HEK293T (cell line): ENCODE results near the gene CD2AP.
A peak's percentile ranks its signal among the peaks of the same experiment; 100 is the strongest.

ENCODE experiments used
- CTCF ChIA-PET: fragments of 350-600 bp; formaldehyde crosslinking; extraction: SDS; loops from one replicate; lab custom pipeline; 2021; ENCODE audit warnings: antibody characterized with exemption, inconsistent platforms; lab: Yijun Ruan, JAX
- POLR2A ChIA-PET: fragments of 350-600 bp; formaldehyde crosslinking; extraction: SDS; loops from one replicate; lab custom pipeline; 2020; ENCODE audit warnings: antibody characterized with exemption, inconsistent platforms; lab: Yijun Ruan, JAX
- DNase-seq: peaks from one replicate; pipeline ENCODE4 v3.0.0; 2012; ENCODE audit warnings: mixed read lengths; ENCODE audit errors: extremely low spot score
- ARNT ChIP-seq: fragments of 450-650 bp; IDR thresholded peaks from 2 replicates; pipeline ENCODE4 v1.6.1; 2017; ENCODE audit warnings: mild to moderate bottlenecking
- BHLHE40 ChIP-seq: fragments of 450-650 bp; IDR thresholded peaks from 2 replicates; pipeline ENCODE4 v1.6.1; 2016; ENCODE audit warnings: mild to moderate bottlenecking, moderate library complexity, borderline replicate concordance
- CTBP1 ChIP-seq: fragments of 450-650 bp; IDR thresholded peaks from 2 replicates; pipeline ENCODE4 v1.6.1; 2016; ENCODE audit warnings: borderline replicate concordance
- ELF4 ChIP-seq: fragments of 450-650 bp; IDR thresholded peaks from 2 replicates; pipeline ENCODE4 v1.6.1; 2017; ENCODE audit warnings: antibody characterized with exemption
- FOXA1 ChIP-seq: fragments of 450-650 bp; IDR thresholded peaks from 2 replicates; pipeline ENCODE4 v1.6.1; 2016; ENCODE audit warnings: mild to moderate bottlenecking
- FOXK2 ChIP-seq: fragments of 450-650 bp; IDR thresholded peaks from 2 replicates; pipeline ENCODE4 v1.6.1; 2016; ENCODE audit warnings: mild to moderate bottlenecking
- FOXM1 ChIP-seq: fragments of 450-650 bp; IDR thresholded peaks from 2 replicates; pipeline ENCODE4 v1.6.1; 2017; ENCODE audit warnings: mild to moderate bottlenecking, borderline replicate concordance
- HDGF ChIP-seq: fragments of 450-650 bp; IDR thresholded peaks from 2 replicates; pipeline ENCODE4 v1.6.1; 2017; ENCODE audit warnings: antibody characterized with exemption, borderline replicate concordance
- L3MBTL2 ChIP-seq: fragments of 450-650 bp; conservative IDR thresholded peaks from 2 replicates; pipeline ENCODE4 v1.6.1; 2016; ENCODE audit warnings: mild to moderate bottlenecking
- LEF1 ChIP-seq: fragments of 450-650 bp; IDR thresholded peaks from 2 replicates; pipeline ENCODE4 v1.6.1; 2017; ENCODE audit warnings: mild to moderate bottlenecking, borderline replicate concordance
- NFRKB ChIP-seq: fragments of 450-650 bp; IDR thresholded peaks from 2 replicates; pipeline ENCODE4 v1.6.1; 2016; ENCODE audit warnings: mild to moderate bottlenecking, moderate library complexity
- PKNOX1 ChIP-seq: fragments of 450-650 bp; IDR thresholded peaks from 2 replicates; pipeline ENCODE4 v1.6.1; 2016
- SP1 ChIP-seq: fragments of 450-650 bp; IDR thresholded peaks from 2 replicates; pipeline ENCODE4 v1.6.1; 2017
- SUZ12 ChIP-seq: fragments of 450-650 bp; IDR thresholded peaks from 2 replicates; pipeline ENCODE4 v1.6.1; 2016; ENCODE audit warnings: mild to moderate bottlenecking
- TARDBP ChIP-seq: fragments of 450-650 bp; IDR thresholded peaks from 2 replicates; pipeline ENCODE4 v1.6.1; 2016
- ZNF384 ChIP-seq: fragments of 450-650 bp; IDR thresholded peaks from 2 replicates; pipeline ENCODE4 v1.6.1; 2016

Gene CD2AP

GRCh38 chr6:47477497-47478232, at the start of gene CD2AP:
TSS of gene CD2AP (plus strand) at chr6:47477789. CDS start at chr6:47478245, 456 bp downstream.
- DNase-seq = peak; percentile 91
- ChIA-PET POLR2A (interaction anchor here (0.5 to 2.5 kb wide), 30 partner anchors 8 to 1662 kb away, joined by 3 to 16 read pairs (median 4); no protein-coding TSS in a partner anchor), CTCF (interaction anchor here (0.6 to 0.9 kb wide), 5 partner anchors 14 to 385 kb away, joined by 3 to 10 read pairs (median 3); no protein-coding TSS in a partner anchor)
- TF ChIP-seq PKNOX1 = no peak
- peak; percentile 29; the same call in 1 of the 2 replicates for TF ChIP-seq L3MBTL2
- TF ChIP-seq LEF1 = no peak

GRCh38 chr6:47428288-47428687, 49.3 kb upstream of the CD2AP start:
- ChIA-PET POLR2A (no interaction called here), CTCF (no interaction called here)
- DNase-seq = no peak
- no peak for TF ChIP-seq ARNT
- no peak for TF ChIP-seq LEF1
- no peak for TF ChIP-seq SP1
- no peak for TF ChIP-seq PKNOX1
- TF ChIP-seq FOXM1 = no peak
- no peak for TF ChIP-seq FOXA1
- no peak for TF ChIP-seq L3MBTL2
- TF ChIP-seq HDGF = no peak

- CTCF ChIA-PET = no interaction called here
- TF ChIP-seq SP1 (no peak), HDGF (no peak), ARNT (no peak), LEF1 (no peak), CTBP1 (no peak), NFRKB (no peak), SUZ12 (no peak), BHLHE40 (no peak), FOXA1 (no peak), FOXK2 (no peak), PKNOX1 (no peak), ELF4 (no peak), FOXM1 (no peak), ZNF384 (no peak), TARDBP (no peak), L3MBTL2 (no peak)
- POLR2A ChIA-PET = no interaction called here
- no peak for DNase-seq
These were observed 48.6 kb upstream of the CD2AP start for GRCh38 chr6:47428746-47429664.

- CTCF ChIA-PET = interaction anchor here (0.6 kb wide), 1 partner anchor 78 kb away, joined by 3 read pairs; no protein-coding TSS in a partner anchor
- no peak for TF ChIP-seq BHLHE40
- TF ChIP-seq FOXA1 = no peak
- TF ChIP-seq NFRKB = no peak
- no peak for TF ChIP-seq PKNOX1
- TF ChIP-seq ZNF384 = no peak
- TF ChIP-seq SP1 = no peak
- TF ChIP-seq FOXM1 = no peak
- TF ChIP-seq ELF4 = no peak
- TF ChIP-seq ARNT = no peak
- no peak for TF ChIP-seq FOXK2
- no peak for TF ChIP-seq CTBP1
- TF ChIP-seq L3MBTL2 = no peak
- POLR2A ChIA-PET = no interaction called here
- DNase-seq = no peak
These were observed 43.0 kb upstream of the CD2AP start for GRCh38 chr6:47434372-47435253.

GRCh38 chr6:47435254-47435612, 42.4 kb upstream of the CD2AP start:
- CTCF ChIA-PET = no interaction called here
- TF ChIP-seq BHLHE40 (no peak), ELF4 (no peak), SUZ12 (no peak), L3MBTL2 (no peak), HDGF (no peak), FOXA1 (no peak), NFRKB (no peak), FOXM1 (no peak), CTBP1 (no peak), FOXK2 (no peak)
- POLR2A ChIA-PET = no interaction called here
- DNase-seq = no peak
